Neural cell (in vitro differentiated cells): ENCODE data around the gene AIF1. TPM values are rescaled to one million over a fixed set of nuclear protein-coding genes. Genes with fewer than 3 reads are reported as not detected.

Experiments used
- H2AFZ ChIP-seq: fragments of 200-600, 300-800 bp; sonication (generic), shearing (Covaris generic); 2 replicates; pipeline ENCODE4 v1.6.0; 2014; ENCODE audit warnings: low read depth, mild to moderate bottlenecking, antibody characterized with exemption, low read length, moderate library complexity
- H3F3A ChIP-seq: fragments of 200-600 bp; shearing (Covaris generic); 2 replicates; pipeline ENCODE4 v1.6.1; 2016; ENCODE audit warnings: mild to moderate bottlenecking, moderate library complexity, mixed read lengths, antibody characterized with exemption, low read length; ENCODE audit not compliant: insufficient read depth, poor library complexity, severe bottlenecking
- H3K27ac ChIP-seq: fragments of 200-600, 300-800 bp; sonication (generic), shearing (Covaris generic); 2 replicates; pipeline ENCODE4 v1.5.1; 2014; ENCODE audit warnings: mild to moderate bottlenecking, low read length, moderate library complexity
- H3K27me3 ChIP-seq: fragments of 300-800, 200-600 bp; sonication (generic), shearing (Covaris generic); 2 replicates; pipeline ENCODE4 v1.6.0; 2014; ENCODE audit warnings: mild to moderate bottlenecking, low read depth, low read length, moderate library complexity; ENCODE audit not compliant: insufficient read depth
- H3K36me3 ChIP-seq: fragments of 300-800, 200-600 bp; sonication (generic), shearing (Covaris generic); 2 replicates; pipeline ENCODE4 v1.5.1; 2014; ENCODE audit warnings: mild to moderate bottlenecking, antibody characterized with exemption, low read length, moderate library complexity; ENCODE audit not compliant: insufficient read depth
- H3K4me2 ChIP-seq: fragments of 300-800, 200-600 bp; sonication (generic), shearing (Covaris generic); 2 replicates; pipeline ENCODE4 v1.6.0; 2014; ENCODE audit warnings: mild to moderate bottlenecking, low read length
- H3K4me3 ChIP-seq: fragments of 300-800, 200-600 bp; sonication (generic), shearing (Covaris generic); 2 replicates; pipeline ENCODE4 v1.5.1; 2014; ENCODE audit warnings: mild to moderate bottlenecking, low read length, moderate library complexity
- H3K79me2 ChIP-seq: fragments of 200-600 bp; shearing (Covaris generic); replicated peaks from 2 replicates; pipeline ENCODE4 v1.6.0; 2014; ENCODE audit warnings: mild to moderate bottlenecking, low read length, moderate library complexity; ENCODE audit not compliant: insufficient read depth
- H3K9ac ChIP-seq: fragments of 300-800, 200-600 bp; sonication (generic), shearing (Covaris generic); 2 replicates; pipeline ENCODE4 v1.6.1; 2016; ENCODE audit warnings: mild to moderate bottlenecking, low read length, mixed read lengths
- H3K9me2 ChIP-seq: fragments of 200-600 bp; shearing (Covaris generic); 2 replicates; pipeline ENCODE4 v1.6.1; 2016; ENCODE audit warnings: mild to moderate bottlenecking, low read length, mixed read lengths; ENCODE audit not compliant: insufficient read depth
- H3K9me3 ChIP-seq: fragments of 200-600, 300-800 bp; sonication (generic), shearing (Covaris generic); 2 replicates; pipeline ENCODE4 v1.6.1; 2016; ENCODE audit warnings: mild to moderate bottlenecking, mixed run types, low read length, moderate library complexity, mixed read lengths
- H4K20me1 ChIP-seq: fragments of 200-600 bp; shearing (Covaris generic); 2 replicates; pipeline ENCODE4 v1.6.1; 2016; ENCODE audit warnings: mild to moderate bottlenecking, mixed run types; ENCODE audit not compliant: insufficient read depth
- EP300 ChIP-seq: fragments of 450-650 bp; conservative IDR thresholded peaks from 2 replicates; pipeline ENCODE4 v1.6.1; 2014; ENCODE audit warnings: antibody characterized with exemption, mild to moderate bottlenecking, moderate library complexity; ENCODE audit not compliant: poor library complexity, severe bottlenecking
- EZH2 ChIP-seq: fragments of 200-600, 300-800 bp; shearing (Covaris generic), sonication (generic); IDR thresholded peaks from 2 replicates; pipeline ENCODE4 v1.6.1; 2014; ENCODE audit warnings: antibody characterized with exemption, low read length, borderline replicate concordance, mild to moderate bottlenecking; ENCODE audit not compliant: insufficient read depth, poor library complexity, severe bottlenecking
- MXI1 ChIP-seq: fragments of 450-650 bp; conservative IDR thresholded peaks from 2 replicates; pipeline ENCODE4 v1.6.1; 2014; ENCODE audit warnings: antibody characterized with exemption, mild to moderate bottlenecking; ENCODE audit not compliant: poor library complexity, severe bottlenecking
- POLR2AphosphoS5 ChIP-seq: IDR thresholded peaks from 2 replicates; pipeline ENCODE4 v1.6.1; 2012
- RAD21 ChIP-seq: fragments of 450-650 bp; conservative IDR thresholded peaks from 2 replicates; pipeline ENCODE4 v1.6.1; 2014; ENCODE audit warnings: antibody characterized with exemption, mild to moderate bottlenecking, moderate library complexity
- SMC3 ChIP-seq: fragments of 450-650 bp; conservative IDR thresholded peaks from 2 replicates; pipeline ENCODE4 v1.6.1; 2014; ENCODE audit warnings: antibody characterized with exemption, mild to moderate bottlenecking, moderate library complexity; ENCODE audit not compliant: poor library complexity
- TAF1 ChIP-seq: IDR thresholded peaks from 2 replicates; pipeline ENCODE4 v1.6.1; 2012; ENCODE audit warnings: low read depth
- polyA plus RNA-seq: library from polyadenylated mRNA; depleted of rRNA; stranded (reverse); fragments of >200 nt; gene quantifications from 2 replicates; pipeline ENCODE4 v1.2.3, GENCODE V29; 2014
- TF ChIP-seq, protein P1 (sequence below): fragments of 450-650 bp; IDR thresholded peaks from 2 replicates; pipeline ENCODE4 v1.5.1; 2014; ENCODE audit warnings: antibody characterized with exemption, mild to moderate bottlenecking, moderate library complexity; ENCODE audit not compliant: poor library complexity, severe bottlenecking
- TF ChIP-seq, protein P2 (sequence below): IDR thresholded peaks from 2 replicates; pipeline ENCODE4 v1.6.1; 2012; ENCODE audit warnings: borderline replicate concordance

Gene AIF1
- polyA plus RNA-seq, 1 donor from 2014 or later: not detected

DNA sequence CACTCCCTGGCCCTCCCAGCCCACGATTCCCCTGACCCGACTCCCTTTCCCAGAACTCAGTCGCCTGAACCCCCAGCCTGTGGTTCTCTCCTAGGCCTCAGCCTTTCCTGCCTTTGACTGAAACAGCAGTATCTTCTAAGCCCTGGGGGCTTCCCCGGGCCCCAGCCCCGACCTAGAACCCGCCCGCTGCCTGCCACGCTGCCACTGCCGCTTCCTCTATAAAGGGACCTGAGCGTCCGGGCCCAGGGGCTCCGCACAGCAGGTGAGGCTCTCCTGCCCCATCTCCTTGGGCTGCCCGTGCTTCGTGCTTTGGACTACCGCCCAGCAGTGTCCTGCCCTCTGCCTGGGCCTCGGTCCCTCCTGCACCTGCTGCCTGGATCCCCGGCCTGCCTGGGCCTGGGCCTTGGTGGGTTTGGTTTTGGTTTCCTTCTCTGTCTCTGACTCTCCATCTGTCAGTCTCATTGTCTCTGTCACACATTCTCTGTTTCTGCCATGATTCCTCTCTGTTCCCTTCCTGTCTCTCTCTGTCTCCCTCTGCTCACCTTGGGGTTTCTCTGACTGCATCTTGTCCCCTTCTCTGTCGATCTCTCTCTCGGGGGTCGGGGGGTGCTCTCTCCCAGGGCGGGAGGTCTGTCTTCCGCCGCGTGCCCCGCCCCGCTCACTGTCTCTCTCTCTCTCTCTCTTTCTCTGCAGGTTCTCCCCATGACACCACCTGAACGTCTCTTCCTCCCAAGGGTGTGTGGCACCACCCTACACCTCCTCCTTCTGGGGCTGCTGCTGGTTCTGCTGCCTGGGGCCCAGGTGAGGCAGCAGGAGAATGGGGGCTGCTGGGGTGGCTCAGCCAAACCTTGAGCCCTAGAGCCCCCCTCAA is 42.8 kb upstream of the AIF1 start, which contains the start of gene LTA:
TSS of gene LTA (plus strand) at position 249 of the 871 bp plus-strand sequence. CDS start at position 703, 454 bp downstream.
- Histone ChIP-seq H4K20me1 (no peaks in the 10 kb centered on the region), H3K9me3 (no peaks in the 10 kb centered on the region), H3K36me3 (no peaks in the 10 kb centered on the region), H2AFZ (no peak within 1 kb of the TSS), H3K79me2 (no peaks in the 10 kb centered on the region), H3K4me3 (no peak within 1 kb of the TSS), H3K27ac (no peak within 1 kb of the TSS), H3K4me2 (no peak within 1 kb of the TSS), H3F3A (no peaks in the 10 kb centered on the region), H3K9me2 (no peaks in the 10 kb centered on the region), H3K9ac (no peak within 1 kb of the TSS), H3K27me3 (no peaks in the 10 kb centered on the region)
- TF ChIP-seq EZH2 (no peak), SMC3 (no peak)
- TF ChIP-seq, protein P1, sequence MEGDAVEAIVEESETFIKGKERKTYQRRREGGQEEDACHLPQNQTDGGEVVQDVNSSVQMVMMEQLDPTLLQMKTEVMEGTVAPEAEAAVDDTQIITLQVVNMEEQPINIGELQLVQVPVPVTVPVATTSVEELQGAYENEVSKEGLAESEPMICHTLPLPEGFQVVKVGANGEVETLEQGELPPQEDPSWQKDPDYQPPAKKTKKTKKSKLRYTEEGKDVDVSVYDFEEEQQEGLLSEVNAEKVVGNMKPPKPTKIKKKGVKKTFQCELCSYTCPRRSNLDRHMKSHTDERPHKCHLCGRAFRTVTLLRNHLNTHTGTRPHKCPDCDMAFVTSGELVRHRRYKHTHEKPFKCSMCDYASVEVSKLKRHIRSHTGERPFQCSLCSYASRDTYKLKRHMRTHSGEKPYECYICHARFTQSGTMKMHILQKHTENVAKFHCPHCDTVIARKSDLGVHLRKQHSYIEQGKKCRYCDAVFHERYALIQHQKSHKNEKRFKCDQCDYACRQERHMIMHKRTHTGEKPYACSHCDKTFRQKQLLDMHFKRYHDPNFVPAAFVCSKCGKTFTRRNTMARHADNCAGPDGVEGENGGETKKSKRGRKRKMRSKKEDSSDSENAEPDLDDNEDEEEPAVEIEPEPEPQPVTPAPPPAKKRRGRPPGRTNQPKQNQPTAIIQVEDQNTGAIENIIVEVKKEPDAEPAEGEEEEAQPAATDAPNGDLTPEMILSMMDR: no peak

DNA sequence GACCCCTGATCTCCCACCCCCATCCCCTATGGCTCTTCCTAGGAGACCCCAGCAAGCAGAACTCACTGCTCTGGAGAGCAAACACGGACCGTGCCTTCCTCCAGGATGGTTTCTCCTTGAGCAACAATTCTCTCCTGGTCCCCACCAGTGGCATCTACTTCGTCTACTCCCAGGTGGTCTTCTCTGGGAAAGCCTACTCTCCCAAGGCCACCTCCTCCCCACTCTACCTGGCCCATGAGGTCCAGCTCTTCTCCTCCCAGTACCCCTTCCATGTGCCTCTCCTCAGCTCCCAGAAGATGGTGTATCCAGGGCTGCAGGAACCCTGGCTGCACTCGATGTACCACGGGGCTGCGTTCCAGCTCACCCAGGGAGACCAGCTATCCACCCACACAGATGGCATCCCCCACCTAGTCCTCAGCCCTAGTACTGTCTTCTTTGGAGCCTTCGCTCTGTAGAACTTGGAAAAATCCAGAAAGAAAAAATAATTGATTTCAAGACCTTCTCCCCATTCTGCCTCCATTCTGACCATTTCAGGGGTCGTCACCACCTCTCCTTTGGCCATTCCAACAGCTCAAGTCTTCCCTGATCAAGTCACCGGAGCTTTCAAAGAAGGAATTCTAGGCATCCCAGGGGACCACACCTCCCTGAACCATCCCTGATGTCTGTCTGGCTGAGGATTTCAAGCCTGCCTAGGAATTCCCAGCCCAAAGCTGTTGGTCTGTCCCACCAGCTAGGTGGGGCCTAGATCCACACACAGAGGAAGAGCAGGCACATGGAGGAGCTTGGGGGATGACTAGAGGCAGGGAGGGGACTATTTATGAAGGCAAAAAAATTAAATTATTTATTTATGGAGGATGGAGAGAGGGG is 41.6 kb upstream of the AIF1 start:
- H4K20me1 ChIP-seq: no peaks in the 10 kb centered on the region
- no peak overlapping the region for H3K27ac ChIP-seq
- no peaks in the 10 kb centered on the region for H3K36me3 ChIP-seq
- H3K4me3 ChIP-seq: no peak overlapping the region
- TF ChIP-seq POLR2AphosphoS5 (no peak), MXI1 (no peak), RAD21 (no peak), EZH2 (no peak), TAF1 (no peak), SMC3 (no peak), EP300 (no peak)
- TF ChIP-seq, protein P2, sequence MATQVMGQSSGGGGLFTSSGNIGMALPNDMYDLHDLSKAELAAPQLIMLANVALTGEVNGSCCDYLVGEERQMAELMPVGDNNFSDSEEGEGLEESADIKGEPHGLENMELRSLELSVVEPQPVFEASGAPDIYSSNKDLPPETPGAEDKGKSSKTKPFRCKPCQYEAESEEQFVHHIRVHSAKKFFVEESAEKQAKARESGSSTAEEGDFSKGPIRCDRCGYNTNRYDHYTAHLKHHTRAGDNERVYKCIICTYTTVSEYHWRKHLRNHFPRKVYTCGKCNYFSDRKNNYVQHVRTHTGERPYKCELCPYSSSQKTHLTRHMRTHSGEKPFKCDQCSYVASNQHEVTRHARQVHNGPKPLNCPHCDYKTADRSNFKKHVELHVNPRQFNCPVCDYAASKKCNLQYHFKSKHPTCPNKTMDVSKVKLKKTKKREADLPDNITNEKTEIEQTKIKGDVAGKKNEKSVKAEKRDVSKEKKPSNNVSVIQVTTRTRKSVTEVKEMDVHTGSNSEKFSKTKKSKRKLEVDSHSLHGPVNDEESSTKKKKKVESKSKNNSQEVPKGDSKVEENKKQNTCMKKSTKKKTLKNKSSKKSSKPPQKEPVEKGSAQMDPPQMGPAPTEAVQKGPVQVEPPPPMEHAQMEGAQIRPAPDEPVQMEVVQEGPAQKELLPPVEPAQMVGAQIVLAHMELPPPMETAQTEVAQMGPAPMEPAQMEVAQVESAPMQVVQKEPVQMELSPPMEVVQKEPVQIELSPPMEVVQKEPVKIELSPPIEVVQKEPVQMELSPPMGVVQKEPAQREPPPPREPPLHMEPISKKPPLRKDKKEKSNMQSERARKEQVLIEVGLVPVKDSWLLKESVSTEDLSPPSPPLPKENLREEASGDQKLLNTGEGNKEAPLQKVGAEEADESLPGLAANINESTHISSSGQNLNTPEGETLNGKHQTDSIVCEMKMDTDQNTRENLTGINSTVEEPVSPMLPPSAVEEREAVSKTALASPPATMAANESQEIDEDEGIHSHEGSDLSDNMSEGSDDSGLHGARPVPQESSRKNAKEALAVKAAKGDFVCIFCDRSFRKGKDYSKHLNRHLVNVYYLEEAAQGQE: no peak
- TF ChIP-seq, protein P1: no peak
- no peaks in the 10 kb centered on the region for H3K9me2 ChIP-seq
- H3K79me2 ChIP-seq: no peaks in the 10 kb centered on the region
- no peak overlapping the region for H2AFZ ChIP-seq
- H3K9me3 ChIP-seq: no peaks in the 10 kb centered on the region
- H3F3A ChIP-seq: no peaks in the 10 kb centered on the region
- no peaks in the 10 kb centered on the region for H3K27me3 ChIP-seq
- H3K9ac ChIP-seq: no peak overlapping the region
- no peak overlapping the region for H3K4me2 ChIP-seq
